ENCODE data around the gene TXNRD1.

DNA sequence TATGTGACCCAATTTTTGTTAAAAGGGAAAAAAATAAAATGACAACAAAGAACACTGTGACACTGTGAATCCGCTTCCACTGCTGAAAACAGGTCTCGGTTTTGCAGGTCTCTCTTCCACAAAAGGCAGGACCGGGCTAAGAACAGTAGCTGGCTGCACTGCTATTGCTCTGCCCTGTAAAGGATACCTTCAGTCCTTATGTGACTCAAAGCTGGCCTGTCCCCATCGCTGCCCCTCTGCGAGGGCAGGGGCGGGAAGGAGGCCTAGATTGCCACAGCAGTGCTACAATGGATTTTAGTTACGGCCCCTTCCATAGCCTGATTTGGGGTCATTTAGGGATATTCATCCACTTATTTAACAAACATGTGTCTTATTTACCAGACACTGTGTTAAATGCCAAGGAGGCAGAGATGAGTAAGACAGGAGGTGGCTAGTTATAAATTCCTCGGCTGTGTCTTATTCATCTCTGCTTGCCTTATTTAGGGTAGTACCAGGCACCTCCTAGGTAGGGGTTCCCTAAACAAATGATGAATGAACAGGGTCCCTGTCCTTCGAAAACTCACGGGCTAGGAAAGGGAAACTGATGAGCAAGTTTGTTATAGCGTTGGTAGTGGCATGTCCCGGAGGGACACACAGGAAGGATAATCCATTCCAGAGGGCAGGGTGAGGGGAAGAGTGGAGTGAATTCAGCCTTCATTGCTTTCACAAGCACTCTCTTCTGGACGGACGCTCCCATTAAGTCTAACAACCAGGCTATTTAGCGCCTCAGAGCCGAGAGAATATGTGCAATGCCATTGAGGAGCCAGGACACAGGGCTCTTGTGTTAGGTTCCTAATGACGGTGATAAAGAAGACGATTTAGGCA is 161.3 kb downstream of the TXNRD1 start:
- TF ChIP-seq, protein P1, sequence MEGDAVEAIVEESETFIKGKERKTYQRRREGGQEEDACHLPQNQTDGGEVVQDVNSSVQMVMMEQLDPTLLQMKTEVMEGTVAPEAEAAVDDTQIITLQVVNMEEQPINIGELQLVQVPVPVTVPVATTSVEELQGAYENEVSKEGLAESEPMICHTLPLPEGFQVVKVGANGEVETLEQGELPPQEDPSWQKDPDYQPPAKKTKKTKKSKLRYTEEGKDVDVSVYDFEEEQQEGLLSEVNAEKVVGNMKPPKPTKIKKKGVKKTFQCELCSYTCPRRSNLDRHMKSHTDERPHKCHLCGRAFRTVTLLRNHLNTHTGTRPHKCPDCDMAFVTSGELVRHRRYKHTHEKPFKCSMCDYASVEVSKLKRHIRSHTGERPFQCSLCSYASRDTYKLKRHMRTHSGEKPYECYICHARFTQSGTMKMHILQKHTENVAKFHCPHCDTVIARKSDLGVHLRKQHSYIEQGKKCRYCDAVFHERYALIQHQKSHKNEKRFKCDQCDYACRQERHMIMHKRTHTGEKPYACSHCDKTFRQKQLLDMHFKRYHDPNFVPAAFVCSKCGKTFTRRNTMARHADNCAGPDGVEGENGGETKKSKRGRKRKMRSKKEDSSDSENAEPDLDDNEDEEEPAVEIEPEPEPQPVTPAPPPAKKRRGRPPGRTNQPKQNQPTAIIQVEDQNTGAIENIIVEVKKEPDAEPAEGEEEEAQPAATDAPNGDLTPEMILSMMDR (IDR thresholded peaks at IDR 0.05): no peak
- TF ChIP-seq EP300 (IDR thresholded peaks at IDR 0.05) (no peak), POLR2AphosphoS5 (IDR thresholded peaks at IDR 0.05) (no peak)
